ENCODE data around the gene IL11.
"Not testable (repeated sequence)": the region's sequence is repeated elsewhere in the genome, so short reads cannot be mapped to it uniquely, and the experiment has no call there.

The IL11 gene

DNA sequence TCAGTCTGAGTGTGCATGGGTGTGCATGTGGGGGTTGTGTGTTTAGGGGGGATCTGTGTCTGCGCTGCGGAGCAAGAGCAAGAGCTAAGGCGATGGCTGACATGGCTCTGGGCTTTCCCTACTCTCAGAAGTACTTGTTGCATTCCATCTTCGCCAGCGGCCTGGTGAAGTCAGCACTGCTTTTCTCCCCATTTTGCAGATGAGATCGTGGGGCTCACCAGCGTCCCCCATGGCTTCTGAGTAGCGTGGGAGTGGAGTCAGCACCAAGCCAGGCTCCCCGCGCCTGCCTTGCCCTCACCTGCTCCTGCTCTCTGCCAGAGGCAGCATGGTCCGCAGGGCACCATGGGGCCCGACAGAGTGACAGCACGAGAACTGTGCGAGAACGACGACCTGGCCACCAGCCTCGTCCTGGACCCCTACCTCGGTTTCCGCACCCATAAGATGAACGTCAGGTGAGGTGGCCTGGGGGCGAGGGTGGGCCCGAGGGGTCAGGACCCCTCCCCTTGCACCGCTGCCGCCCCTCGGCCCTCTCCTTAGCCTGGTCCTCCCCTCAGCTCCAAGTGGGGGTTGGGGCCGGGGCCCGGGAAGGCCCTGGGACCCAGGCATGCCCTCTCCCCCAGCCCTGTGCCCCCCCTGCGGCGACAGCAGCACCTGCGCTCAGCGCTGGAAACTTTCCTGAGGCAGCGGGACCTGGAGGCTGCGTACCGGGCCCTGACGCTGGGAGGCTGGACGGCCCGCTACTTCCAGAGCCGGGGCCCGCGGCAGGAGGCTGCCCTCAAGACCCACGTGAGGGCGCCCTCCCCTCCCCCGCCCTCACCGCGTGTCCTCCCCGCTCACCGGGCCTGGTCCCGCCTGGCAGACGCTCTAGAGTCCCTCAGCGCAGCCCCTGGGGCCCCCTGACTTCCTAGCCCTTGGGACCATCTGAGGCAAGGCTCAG is 28.4 kb downstream of the IL11 start:
- no peaks in the 10 kb centered on the region for H3K9me3 ChIP-seq (ENCODE audit: control insufficient read depth in 1 of 2, low read length in 2 of 2)
- H3K9ac ChIP-seq (ENCODE audit: low read depth in 1 of 2, low read length in 2 of 2) = no peak overlapping the region
- H3K36me3 ChIP-seq (ENCODE audit: control insufficient read depth in 1 of 2, insufficient read depth in 2 of 2, low read length in 2 of 2) = peaks cover 5 to 15% of the 10 kb centered on the region in 2 donors
- H3K27ac ChIP-seq (ENCODE audit: low read depth, low read length) = no peak overlapping the region
- peak overlapping the region in 1 of 2 donors; percentile 84 for H3K4me3 ChIP-seq (ENCODE audit: low read depth in 1 of 2, low read length in 2 of 2)
- no peaks in the 10 kb centered on the region for H3K27me3 ChIP-seq (ENCODE audit: control insufficient read depth in 1 of 2, insufficient read depth in 2 of 2, low read length in 2 of 2)
- H3K4me1 ChIP-seq (ENCODE audit: control insufficient read depth in 1 of 2, insufficient read depth in 2 of 2, low read length in 2 of 2) = peaks cover 7 to 28% of the 10 kb centered on the region in 2 donors

DNA sequence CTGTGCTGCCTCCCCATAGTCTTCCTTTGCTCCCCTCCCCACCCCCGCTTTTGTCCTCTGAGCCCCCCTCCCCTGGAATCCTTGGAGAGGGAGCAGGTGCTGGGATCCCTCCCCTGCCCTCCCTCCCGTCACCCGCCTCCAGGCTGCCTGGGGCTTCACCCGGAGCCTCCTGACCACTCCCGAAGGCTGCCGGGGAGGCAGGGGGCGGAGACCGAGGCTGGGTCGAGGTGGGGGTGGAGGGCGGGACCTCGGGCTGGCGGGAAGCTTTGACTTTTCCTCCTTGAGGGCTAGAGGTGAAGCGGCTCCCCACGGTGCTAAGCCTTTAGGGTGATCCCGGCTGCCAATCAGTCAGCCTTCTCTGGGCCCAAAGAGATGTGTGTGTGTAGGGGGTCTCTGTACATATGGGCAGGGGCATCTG is 29.1 kb downstream of the IL11 start:
- no peaks in the 10 kb centered on the region for H3K9me3 ChIP-seq (ENCODE audit: control insufficient read depth in 1 of 2, low read length in 2 of 2)
- peaks cover 5 to 12% of the 10 kb centered on the region in 2 donors for H3K36me3 ChIP-seq (ENCODE audit: control insufficient read depth in 1 of 2, insufficient read depth in 2 of 2, low read length in 2 of 2)
- no peaks in the 10 kb centered on the region for H3K27me3 ChIP-seq (ENCODE audit: control insufficient read depth in 1 of 2, insufficient read depth in 2 of 2, low read length in 2 of 2)
- H3K9ac ChIP-seq (ENCODE audit: low read depth in 1 of 2, low read length in 2 of 2) = peak overlapping the region in 1 of 2 donors; percentile 98
- H3K4me3 ChIP-seq (ENCODE audit: low read depth in 1 of 2, low read length in 2 of 2) = peak overlapping the region; percentile 80 to 84
- H3K4me1 ChIP-seq (ENCODE audit: control insufficient read depth in 1 of 2, insufficient read depth in 2 of 2, low read length in 2 of 2) = peaks cover 7 to 28% of the 10 kb centered on the region in 2 donors
- H3K27ac ChIP-seq (ENCODE audit: low read depth, low read length) = no peak overlapping the region

DNA sequence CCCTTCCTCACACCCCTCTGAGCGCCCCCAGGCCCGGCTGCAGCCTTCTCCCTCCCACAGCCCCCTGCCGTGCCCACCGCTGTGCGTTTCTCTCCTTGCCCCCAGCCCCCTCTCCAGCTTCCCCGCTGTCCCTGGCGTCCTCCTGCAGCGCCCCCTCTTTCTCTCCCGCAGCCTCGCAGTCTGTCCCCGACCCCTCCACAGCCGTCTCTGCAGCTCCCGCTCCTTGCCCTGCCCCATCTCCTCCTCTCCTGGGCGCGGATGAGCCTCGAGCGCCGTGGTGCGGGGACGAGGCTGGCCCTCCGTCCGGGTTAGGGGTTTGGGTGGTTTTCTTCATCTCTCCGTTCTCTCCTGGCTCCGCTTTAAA is 29.5 kb downstream of the IL11 start:
- H3K4me1 ChIP-seq (ENCODE audit: control insufficient read depth in 1 of 2, insufficient read depth in 2 of 2, low read length in 2 of 2) = peaks cover 7 to 25% of the 10 kb centered on the region in 2 donors
- H3K9me3 ChIP-seq (ENCODE audit: control insufficient read depth in 1 of 2, low read length in 2 of 2) = no peaks in the 10 kb centered on the region
- H3K9ac ChIP-seq (ENCODE audit: low read depth in 1 of 2, low read length in 2 of 2) = peak overlapping the region; percentile 98
- H3K36me3 ChIP-seq (ENCODE audit: control insufficient read depth in 1 of 2, insufficient read depth in 2 of 2, low read length in 2 of 2) = peaks cover 5 to 12% of the 10 kb centered on the region in 2 donors
- H3K4me3 ChIP-seq (ENCODE audit: low read depth in 1 of 2, low read length in 2 of 2) = peak overlapping the region; percentile 80 to 84
- no peaks in the 10 kb centered on the region for H3K27me3 ChIP-seq (ENCODE audit: control insufficient read depth in 1 of 2, insufficient read depth in 2 of 2, low read length in 2 of 2)
- peak overlapping the region; percentile 67 for H3K27ac ChIP-seq (ENCODE audit: low read depth, low read length)

DNA sequence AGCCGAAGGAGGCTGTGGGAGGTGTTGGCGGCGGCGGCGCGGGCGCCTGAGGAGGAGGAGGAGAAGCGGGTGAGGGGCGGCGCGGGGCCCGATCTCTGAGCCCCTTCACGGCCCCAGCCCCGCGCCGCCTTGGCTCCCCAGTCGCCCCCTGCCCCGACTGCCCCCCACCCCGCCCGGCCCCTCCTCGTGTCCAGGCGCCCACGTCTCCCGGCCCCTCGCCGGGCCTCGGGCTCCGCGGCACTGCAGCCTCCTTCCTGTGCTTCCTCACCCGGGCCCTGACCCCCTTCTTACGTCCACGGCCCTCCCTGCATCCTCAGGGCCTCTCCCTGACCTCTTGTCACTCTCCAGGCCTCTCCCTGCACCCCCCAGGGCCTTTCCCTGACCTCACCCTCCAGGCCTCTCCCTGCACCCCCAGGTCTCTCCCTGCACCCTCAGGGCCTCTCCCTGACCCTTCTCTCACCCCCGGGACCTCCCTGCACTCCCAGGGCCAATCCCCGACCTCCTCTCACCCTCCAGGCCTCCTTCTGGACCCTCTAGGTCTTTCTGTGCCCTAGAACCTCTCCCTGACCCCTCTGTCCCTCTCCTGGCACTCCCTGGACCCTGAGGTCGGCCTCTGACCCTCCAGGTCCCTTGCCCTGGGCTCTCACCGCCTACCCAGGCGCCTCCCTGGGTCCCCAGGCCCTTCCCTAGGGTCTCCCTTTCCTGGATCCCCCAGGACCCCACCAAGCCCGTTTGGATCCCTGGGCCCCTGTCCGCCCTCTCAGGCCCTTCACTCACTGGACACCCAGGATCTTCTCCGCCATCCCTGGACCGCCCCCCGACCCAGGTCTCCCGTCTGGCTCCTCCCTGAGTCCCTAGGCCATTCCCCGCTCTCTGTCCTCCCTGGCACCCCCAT is 30.1 kb downstream of the IL11 start:
- H3K4me1 ChIP-seq (ENCODE audit: control insufficient read depth in 1 of 2, insufficient read depth in 2 of 2, low read length in 2 of 2) = peaks cover 7 to 20% of the 10 kb centered on the region in 2 donors
- H3K9me3 ChIP-seq (ENCODE audit: control insufficient read depth in 1 of 2, low read length in 2 of 2) = no peaks in the 10 kb centered on the region
- peak overlapping the region; percentile 67 for H3K27ac ChIP-seq (ENCODE audit: low read depth, low read length)

DNA sequence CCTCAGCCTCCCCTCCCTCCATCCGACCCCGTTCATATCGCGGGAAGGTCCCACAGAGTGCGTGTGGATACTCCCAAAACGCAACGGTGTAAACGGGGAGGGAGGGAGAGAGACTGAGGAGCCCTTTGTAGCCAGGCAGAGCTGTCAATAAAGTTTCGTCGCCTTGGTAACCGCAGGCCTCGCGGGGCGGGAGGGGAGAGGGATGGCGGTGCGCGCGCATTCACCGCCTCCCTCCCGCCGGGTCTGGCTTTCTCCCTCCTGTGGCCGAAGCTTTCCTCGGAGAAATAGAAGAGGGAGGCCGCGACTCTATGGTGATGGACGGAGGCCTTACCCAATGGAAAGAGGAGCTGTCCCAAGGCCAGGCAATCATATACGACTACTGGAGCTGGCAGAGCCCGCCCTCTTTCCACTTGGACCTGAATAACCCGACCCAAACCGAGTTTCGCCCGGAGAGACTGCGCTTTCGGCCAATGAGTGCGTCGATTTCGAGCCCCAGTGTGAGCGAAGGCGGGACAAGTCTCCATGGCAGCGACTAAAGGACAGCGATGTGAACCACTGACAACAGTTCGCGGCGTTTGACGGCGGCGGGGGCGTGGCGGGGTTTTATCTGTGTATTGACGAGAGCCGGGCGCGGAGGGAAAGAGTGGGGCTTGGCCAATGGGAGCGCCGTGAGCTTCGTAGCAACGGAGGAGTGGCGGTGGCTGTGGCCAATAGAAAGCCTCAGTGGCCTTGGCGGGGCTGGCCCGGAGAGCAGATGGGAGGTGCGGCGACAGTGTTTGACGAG is 31.0 kb downstream of the IL11 start, which contains the start of gene KMT5C:
Gene KMT5C (plus strand): TSS at position 772 of the 784 bp plus-strand sequence. CDS start 2,061 bp downstream, outside the sequence.
- Histone ChIP-seq H3K4me3 (ENCODE audit: low read depth in 1 of 2, low read length in 2 of 2) (peak within 1 kb of the TSS; percentile 80 to 84), H3K9me3 (ENCODE audit: control insufficient read depth in 1 of 2, low read length in 2 of 2) (no peaks in the 10 kb centered on the region)

More for the DNA sequence above, 30.1 kb downstream of the IL11 start:
- no peaks in the 10 kb centered on the region for H3K27me3 ChIP-seq (ENCODE audit: control insufficient read depth in 1 of 2, insufficient read depth in 2 of 2, low read length in 2 of 2)
- peak overlapping the region; percentile 98 for H3K9ac ChIP-seq (ENCODE audit: low read depth in 1 of 2, low read length in 2 of 2)
- peaks cover 5 to 12% of the 10 kb centered on the region in 2 donors for H3K36me3 ChIP-seq (ENCODE audit: control insufficient read depth in 1 of 2, insufficient read depth in 2 of 2, low read length in 2 of 2)
- H3K4me3 ChIP-seq (ENCODE audit: low read depth in 1 of 2, low read length in 2 of 2) = peak overlapping the region; percentile 80 to 84

DNA sequence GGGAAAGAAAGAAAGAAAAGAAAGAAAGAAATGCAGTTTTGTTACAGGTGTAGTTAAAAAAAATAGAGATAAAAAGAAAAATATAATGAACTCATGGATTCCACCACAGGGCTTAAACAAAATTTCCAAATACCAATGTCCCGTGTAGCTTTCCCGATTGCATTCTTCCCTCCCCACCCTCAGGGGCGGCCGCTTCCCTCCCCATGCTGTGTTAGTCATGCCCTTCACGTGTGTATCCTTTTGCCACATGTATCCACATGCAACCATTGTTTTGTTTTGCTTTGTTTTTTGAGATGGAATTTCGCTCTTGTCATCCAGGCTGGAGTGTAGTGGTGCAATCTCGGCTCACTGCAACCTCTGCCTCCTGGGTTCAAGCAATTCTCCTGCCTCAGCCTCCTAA is 34.2 kb downstream of the IL11 start:
- Histone ChIP-seq H3K36me3 (ENCODE audit: control insufficient read depth in 1 of 2, insufficient read depth in 2 of 2, low read length in 2 of 2) (no peaks in the 10 kb centered on the region), H3K4me1 (ENCODE audit: control insufficient read depth in 1 of 2, insufficient read depth in 2 of 2, low read length in 2 of 2) (peaks cover 11 to 20% of the 10 kb centered on the region in 2 donors), H3K27ac (ENCODE audit: low read depth, low read length) (no peak overlapping the region), H3K9ac (ENCODE audit: low read depth in 1 of 2, low read length in 2 of 2) (no peak overlapping the region), H3K4me3 (ENCODE audit: low read depth in 1 of 2, low read length in 2 of 2) (no peak overlapping the region), H3K27me3 (ENCODE audit: control insufficient read depth in 1 of 2, insufficient read depth in 2 of 2, low read length in 2 of 2) (no peaks in the 10 kb centered on the region), H3K9me3 (ENCODE audit: control insufficient read depth in 1 of 2, low read length in 2 of 2) (no peaks in the 10 kb centered on the region)

More for the DNA sequence above, 31.0 kb downstream of the IL11 start, which contains the start of gene KMT5C:
- peak within 1 kb of the TSS; percentile 93 for H3K27ac ChIP-seq (ENCODE audit: low read depth, low read length)
- peak within 1 kb of the TSS; percentile 98 for H3K9ac ChIP-seq (ENCODE audit: low read depth in 1 of 2, low read length in 2 of 2)
- no peaks in the 10 kb centered on the region for H3K27me3 ChIP-seq (ENCODE audit: control insufficient read depth in 1 of 2, insufficient read depth in 2 of 2, low read length in 2 of 2)
- peaks cover 5 to 6% of the 10 kb centered on the region in 2 donors for H3K36me3 ChIP-seq (ENCODE audit: control insufficient read depth in 1 of 2, insufficient read depth in 2 of 2, low read length in 2 of 2)
- H3K4me1 ChIP-seq (ENCODE audit: control insufficient read depth in 1 of 2, insufficient read depth in 2 of 2, low read length in 2 of 2) = peaks cover 8 to 20% of the 10 kb centered on the region in 2 donors

DNA sequence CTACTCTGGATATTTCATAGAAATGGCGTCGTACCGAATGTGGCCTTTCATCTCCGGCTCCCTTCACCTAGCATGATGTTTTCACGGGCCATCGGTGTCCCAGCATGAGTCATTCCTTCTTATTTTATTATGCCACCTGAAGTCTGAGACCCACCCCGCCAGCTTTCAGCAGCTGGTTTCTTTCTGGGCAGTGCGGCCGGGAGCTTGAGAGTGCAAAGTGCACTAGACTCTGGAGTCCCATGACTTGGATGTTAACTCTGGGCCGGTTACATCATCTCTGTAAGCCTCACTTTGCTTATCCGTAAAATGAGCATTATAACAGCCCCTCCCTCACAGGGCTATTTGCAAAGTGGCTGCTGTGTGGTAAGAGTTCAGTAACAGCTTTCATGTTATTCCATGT is 36.4 kb downstream of the IL11 start:
- H3K27me3 ChIP-seq (ENCODE audit: control insufficient read depth in 1 of 2, insufficient read depth in 2 of 2, low read length in 2 of 2) = no peaks in the 10 kb centered on the region
- peak overlapping the region; percentile 59 for H3K27ac ChIP-seq (ENCODE audit: low read depth, low read length)

DNA sequence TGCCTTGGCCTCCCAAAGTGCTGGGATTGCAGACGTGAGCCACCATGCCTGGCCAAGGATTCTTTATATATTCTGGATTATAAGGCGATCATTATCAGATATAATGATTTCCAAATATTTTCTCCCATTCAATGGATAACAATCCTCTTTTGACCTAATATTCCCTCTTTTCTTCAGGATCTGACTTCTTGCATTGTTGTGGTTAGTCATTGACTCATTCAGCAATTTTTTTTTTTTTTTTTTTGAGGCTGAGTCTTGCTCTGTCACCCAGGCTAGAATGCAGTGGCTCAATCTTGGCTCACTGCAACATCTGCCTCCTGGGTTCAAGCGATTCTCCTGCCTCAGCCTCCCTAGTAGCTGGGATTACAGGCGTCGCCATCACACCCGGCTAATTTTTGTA is 40.5 kb downstream of the IL11 start:
- H3K4me1 ChIP-seq (ENCODE audit: control insufficient read depth in 1 of 2, insufficient read depth in 2 of 2, low read length in 2 of 2); H3K4me3 ChIP-seq (ENCODE audit: low read depth in 1 of 2, low read length in 2 of 2); H3K36me3 ChIP-seq (ENCODE audit: control insufficient read depth in 1 of 2, insufficient read depth in 2 of 2, low read length in 2 of 2); H3K9me3 ChIP-seq (ENCODE audit: control insufficient read depth in 1 of 2, low read length in 2 of 2); H3K27ac ChIP-seq (ENCODE audit: low read depth, low read length); H3K27me3 ChIP-seq (ENCODE audit: control insufficient read depth in 1 of 2, insufficient read depth in 2 of 2, low read length in 2 of 2); H3K9ac ChIP-seq (ENCODE audit: low read depth in 1 of 2, low read length in 2 of 2): not testable (repeated sequence)

More for the DNA sequence above, 36.4 kb downstream of the IL11 start:
- Histone ChIP-seq H3K4me1 (ENCODE audit: control insufficient read depth in 1 of 2, insufficient read depth in 2 of 2, low read length in 2 of 2) (peaks cover 9 to 10% of the 10 kb centered on the region in 2 donors), H3K4me3 (ENCODE audit: low read depth in 1 of 2, low read length in 2 of 2) (no peak overlapping the region), H3K9me3 (ENCODE audit: control insufficient read depth in 1 of 2, low read length in 2 of 2) (no peaks in the 10 kb centered on the region), H3K9ac (ENCODE audit: low read depth in 1 of 2, low read length in 2 of 2) (peak overlapping the region in 1 of 2 donors; percentile 43), H3K36me3 (ENCODE audit: control insufficient read depth in 1 of 2, insufficient read depth in 2 of 2, low read length in 2 of 2) (no peaks in the 10 kb centered on the region)

DNA sequence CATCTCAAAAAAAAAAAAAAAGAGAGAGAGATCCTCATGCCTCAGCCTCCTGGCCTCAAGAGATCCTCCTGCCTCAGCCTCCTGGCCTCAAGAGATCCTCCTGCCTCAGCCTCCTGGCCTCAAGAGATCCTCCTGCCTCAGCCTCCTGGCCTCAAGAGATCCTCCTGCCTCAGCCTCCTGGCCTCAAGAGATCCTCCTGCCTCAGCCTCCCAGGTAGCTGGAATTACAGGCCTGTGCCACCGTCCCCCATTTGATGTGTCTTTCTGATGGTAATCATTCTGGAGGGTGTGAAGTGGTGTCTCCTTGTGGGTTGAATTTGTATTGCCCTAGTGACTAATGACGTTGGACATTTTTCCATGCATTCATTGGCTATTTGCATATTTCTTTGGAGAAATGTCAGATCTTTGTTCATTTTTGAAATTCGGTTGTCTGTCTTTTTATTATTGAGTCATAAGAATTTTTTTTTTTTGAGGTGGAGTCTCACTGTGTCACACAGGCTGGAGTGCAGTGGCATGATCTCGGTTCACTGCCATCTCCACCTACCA is 41.4 kb downstream of the IL11 start:
- not testable (repeated sequence) for H3K27me3 ChIP-seq (ENCODE audit: control insufficient read depth in 1 of 2, insufficient read depth in 2 of 2, low read length in 2 of 2); H3K9ac ChIP-seq (ENCODE audit: low read depth in 1 of 2, low read length in 2 of 2); H3K9me3 ChIP-seq (ENCODE audit: control insufficient read depth in 1 of 2, low read length in 2 of 2); H3K36me3 ChIP-seq (ENCODE audit: control insufficient read depth in 1 of 2, insufficient read depth in 2 of 2, low read length in 2 of 2); H3K4me1 ChIP-seq (ENCODE audit: control insufficient read depth in 1 of 2, insufficient read depth in 2 of 2, low read length in 2 of 2); H3K4me3 ChIP-seq (ENCODE audit: low read depth in 1 of 2, low read length in 2 of 2); H3K27ac ChIP-seq (ENCODE audit: low read depth, low read length)

Data from duodenal mucosa (tissue), 2 donors.